Left renal cortex interstitium (tissue), 4 donors: ENCODE measurements around the gene ABCG4. TPM values are rescaled to one million over a fixed set of nuclear protein-coding genes. Genes with fewer than 3 reads are reported as not detected.
A peak's percentile ranks its signal among the peaks of the same experiment; 100 is the strongest.

Source experiments
- DNase-seq, 4 donors: peaks; one replicate each; pipeline ENCODE4 v3.0.0-alpha.2; 2013; ENCODE audit warnings: low read depth in 4 of 4, low spot score in 2 of 4, missing footprints in 1 of 4
- polyA plus RNA-seq, 4 donors: library from polyadenylated mRNA; unstranded; fragments of 120-200 nt; gene quantifications; one replicate each; pipeline ENCODE4 v1.2.1, GENCODE V29; 2013; ENCODE audit not compliant: insufficient read length in 4 of 4

Gene ABCG4
- polyA plus RNA-seq, 4 donors: 0.52 to 1.1 (median 0.80) TPM

DNA sequence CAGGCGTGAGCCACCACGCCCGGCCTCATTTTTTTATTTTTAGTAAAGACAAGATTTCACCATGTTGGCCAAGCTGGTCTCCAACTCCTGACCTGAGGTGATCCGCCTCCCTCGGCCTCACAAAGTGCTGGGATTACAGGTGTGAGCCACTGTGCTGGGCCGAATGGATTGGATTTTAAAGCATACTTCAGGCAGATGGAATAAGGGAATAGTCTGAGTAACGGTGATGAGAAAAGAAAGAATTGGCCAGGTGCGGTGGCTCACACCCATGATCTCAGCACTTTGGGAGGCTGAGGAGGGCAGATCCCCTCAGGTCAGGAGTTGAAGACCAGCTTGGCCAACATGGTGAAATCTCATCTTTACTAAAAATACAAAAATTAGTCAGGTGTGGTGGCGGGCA is 55.2 kb downstream of the ABCG4 start:
- DNase-seq: no peak

DNA sequence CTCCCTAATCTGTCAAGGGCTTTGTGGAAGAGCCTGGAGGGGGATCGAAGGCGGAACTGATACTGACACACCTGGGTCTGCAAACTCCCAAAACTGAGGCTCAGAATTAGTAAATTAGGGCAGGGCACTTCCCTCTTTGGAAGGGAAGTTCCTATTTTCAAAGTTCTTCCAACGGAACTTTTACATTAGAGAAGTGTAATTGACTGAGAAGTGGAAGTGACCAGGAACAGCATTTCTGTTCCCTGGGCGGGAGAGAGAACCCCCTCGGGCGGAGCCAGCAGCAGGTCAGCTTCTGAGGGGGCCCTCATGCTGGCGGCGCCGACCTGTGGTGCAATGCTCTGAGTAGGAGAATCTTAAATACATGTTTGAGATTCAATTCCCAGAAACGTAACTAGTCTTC is 56.2 kb downstream of the ABCG4 start:
- no peak for DNase-seq

DNA sequence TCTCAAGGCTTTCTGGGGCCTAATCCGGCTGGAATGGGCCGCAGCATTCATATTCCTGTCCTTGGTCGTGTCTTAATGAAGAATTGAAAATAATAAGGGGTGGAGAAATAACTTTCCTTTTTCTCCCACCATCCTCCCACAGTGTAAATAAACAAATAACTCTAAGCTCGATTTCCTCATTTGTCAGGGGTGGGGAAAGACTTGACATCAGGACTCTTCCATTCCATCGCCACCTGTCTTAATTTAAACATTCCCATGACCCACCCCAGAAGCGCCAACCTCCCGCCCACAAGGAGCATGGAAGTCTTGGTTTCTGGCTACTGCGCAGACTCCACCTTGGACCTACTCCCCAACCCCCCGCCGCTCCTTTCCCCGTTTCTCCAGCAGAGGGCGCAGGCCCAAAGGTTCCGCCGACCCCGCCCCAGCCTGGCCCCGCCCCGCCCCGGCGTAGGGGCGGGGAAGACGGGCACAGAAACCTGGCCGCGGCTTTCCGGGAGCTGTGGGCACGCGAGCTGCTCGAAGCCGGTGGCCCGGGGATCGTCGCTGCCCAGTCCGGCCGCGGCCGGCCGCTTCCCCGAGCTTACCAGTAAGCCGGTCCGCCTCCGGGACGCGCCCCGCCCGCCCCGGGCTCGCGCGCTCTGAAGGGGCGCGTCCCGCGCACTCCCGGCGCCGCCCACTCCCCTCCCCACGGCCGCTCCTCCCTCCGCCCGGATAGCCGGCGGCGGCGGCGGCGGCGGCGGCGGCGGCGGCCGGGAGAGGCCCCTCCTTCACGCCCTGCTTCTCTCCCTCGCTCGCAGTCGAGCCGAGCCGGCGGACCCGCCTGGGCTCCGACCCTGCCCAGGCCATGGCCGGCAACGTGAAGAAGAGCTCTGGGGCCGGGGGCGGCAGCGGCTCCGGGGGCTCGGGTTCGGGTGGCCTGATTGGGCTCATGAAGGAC is 57.0 kb downstream of the ABCG4 start, which contains the start of gene CBL:
TSS of gene CBL (plus strand) at position 766 of the 937 bp plus-strand sequence. CDS start at position 845, 79 bp downstream.
- DNase-seq: peak; percentile 87 to 90 (median 88)

DNA sequence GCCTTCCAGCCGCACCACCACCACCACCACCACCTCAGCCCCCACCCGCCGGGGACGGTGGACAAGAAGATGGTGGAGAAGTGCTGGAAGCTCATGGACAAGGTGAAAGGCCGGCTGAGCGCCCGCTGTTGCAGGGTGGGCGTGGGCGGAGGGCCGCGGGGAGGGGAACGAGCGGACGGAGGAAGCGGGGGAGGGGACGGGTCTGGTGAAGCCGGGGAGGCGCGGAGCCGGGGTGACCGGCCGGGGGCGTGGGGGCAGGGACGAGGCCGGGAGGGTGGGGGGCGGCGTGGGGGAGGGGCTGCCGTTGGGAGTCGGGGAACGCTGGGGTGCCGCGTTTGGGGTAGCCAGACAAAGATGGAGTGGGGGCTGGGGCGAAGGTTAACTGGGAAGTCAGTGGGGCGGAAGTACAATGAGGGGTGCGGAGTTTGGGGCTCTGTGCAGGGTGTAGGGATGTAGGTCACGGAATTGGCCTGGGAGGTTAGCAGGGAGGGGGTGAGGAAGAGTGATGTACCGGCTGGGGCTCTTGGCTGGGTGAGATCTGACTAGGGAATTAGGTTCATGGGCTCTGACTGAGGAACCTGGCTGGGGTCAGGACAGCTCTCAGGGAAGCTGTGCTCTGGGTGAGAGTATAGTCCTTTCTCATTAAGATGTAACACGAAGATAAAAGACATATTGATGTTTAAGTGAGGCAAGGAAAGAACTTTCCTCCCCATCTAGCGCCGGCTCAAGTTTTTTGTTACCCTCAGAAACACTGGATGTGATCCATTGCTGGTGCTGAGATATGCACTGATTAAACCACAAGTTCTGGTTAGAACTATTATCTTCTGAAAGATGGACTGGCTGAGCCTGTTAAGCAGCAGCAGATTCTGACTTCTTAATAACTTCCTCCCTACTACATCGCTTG is 57.9 kb downstream of the ABCG4 start:
- DNase-seq: peak in 2 of 4 donors; percentile 39 to 45

DNA sequence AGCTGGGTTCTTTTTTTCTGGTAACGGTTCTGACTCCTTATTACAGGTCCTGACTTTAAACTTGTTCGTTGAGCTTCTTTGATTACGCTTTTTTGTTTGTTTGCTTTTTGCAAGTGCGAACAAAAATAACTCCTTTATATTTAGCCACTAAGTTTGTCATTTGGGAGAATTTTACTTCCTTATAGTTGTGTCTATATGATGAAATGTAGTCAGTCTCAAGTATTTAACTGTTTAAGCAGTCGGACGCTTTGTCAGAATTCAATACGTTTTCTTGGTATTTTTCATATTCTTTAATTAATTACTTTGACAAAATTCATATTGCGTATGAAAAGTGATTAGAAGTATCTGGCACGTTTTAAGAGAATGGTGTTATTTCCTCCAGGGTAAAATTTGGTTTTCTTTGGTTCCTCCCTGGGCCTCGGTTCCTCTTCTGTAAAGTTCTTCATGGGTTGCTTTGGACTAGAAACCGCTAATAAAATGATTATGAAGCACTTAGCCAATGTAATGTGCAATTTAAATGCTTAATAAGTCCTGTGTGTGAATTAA is 58.6 kb downstream of the ABCG4 start:
- no peak for DNase-seq

DNA sequence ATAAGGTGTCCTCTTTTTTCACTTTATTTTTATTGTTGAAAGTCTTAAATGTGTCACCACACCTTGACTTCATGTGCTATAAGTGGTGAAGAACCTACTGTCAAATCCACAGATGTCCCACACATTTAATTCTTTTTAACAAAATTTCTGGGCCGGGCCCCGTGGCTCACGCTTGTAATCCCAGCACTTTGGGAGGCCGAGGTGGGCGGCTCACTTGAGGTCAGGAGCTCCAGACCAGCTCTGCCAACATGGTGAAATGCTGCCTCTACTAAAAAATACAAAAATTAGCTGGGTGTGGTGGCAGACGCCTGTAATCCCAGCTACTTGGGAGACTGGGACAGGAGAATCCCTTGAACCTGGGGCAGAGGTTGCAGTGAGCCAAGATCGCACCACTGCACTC is 60.3 kb downstream of the ABCG4 start:
- DNase-seq: no peak

DNA sequence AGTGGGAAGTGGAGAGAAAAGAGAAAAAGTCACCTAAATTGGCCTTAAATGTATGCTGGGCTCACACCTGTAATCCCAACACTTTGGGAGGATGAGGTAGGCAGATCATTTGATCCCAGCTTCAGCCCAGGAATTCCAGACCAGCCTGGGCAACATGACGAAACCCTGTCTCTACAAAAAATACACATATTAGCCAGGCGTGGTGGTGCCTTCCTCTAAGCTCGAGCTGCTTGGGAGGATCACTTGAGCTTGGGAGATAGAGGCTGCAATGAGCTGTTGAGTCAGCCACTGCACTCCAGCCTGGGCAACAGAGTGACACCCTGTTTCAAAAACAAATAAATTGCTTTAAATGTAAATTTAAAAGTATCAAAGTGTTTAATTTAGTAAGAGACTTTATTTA is 61.2 kb downstream of the ABCG4 start:
- DNase-seq: no peak

Other genes starting within 250 kb of the ABCG4 start
- 10 to 100 TPM; 21.0 to 51.6 (median 36.3) TPM for gene BCL9L, start 223.1 kb upstream of the ABCG4 start, polyA plus RNA-seq
- 10 to 100 TPM in 2 of 4 donors, 1 to 10 TPM in 2; 6.8 to 25.9 (median 10.7) TPM for gene UPK2, start 192.8 kb upstream of the ABCG4 start, polyA plus RNA-seq
- under 1 TPM in 1 of 4 donors, not detected in 3; 0.17 TPM for gene FOXR1, start 177.3 kb upstream of the ABCG4 start, polyA plus RNA-seq
- 10 to 100 TPM; 12.8 to 55.5 (median 27.3) TPM for gene CENATAC, start 150.9 kb upstream of the ABCG4 start, polyA plus RNA-seq
- 1,000 to 10,000 TPM in 3 of 4 donors, 100 to 1,000 TPM in 1; 957 to 1,296 (median 1,137) TPM for gene RPS25, start 130.7 kb upstream of the ABCG4 start, polyA plus RNA-seq
- 100 to 1,000 TPM in 3 of 4 donors, 10 to 100 TPM in 1; 88.9 to 139 (median 111) TPM for gene TRAPPC4, start 130.3 kb upstream of the ABCG4 start, polyA plus RNA-seq
- 100 to 1,000 TPM in 2 of 4 donors, 10 to 100 TPM in 2; 79.3 to 109 (median 97.4) TPM for gene SLC37A4, start 118.2 kb upstream of the ABCG4 start, polyA plus RNA-seq
- gene HYOU1, start 91.8 kb upstream of the ABCG4 start, polyA plus RNA-seq: 100 to 1,000 TPM; 108 to 128 (median 121) TPM
- 10 to 100 TPM; 56.5 to 61.0 (median 57.5) TPM for gene VPS11, start 81.2 kb upstream of the ABCG4 start, polyA plus RNA-seq
- 10 to 100 TPM; 25.6 to 29.4 (median 28.8) TPM for gene HMBS, start 64.2 kb upstream of the ABCG4 start, polyA plus RNA-seq
- 10 to 100 TPM; 47.7 to 64.9 (median 55.5) TPM for gene DPAGT1, start 47.2 kb upstream of the ABCG4 start, polyA plus RNA-seq
- gene C2CD2L, start 41.7 kb upstream of the ABCG4 start, polyA plus RNA-seq: 10 to 100 TPM; 10.1 to 14.2 (median 11.0) TPM
- 10 to 100 TPM; 23.5 to 48.6 (median 38.0) TPM for gene HINFP, start 27.5 kb upstream of the ABCG4 start, polyA plus RNA-seq
- gene NLRX1, start 19.7 kb downstream of the ABCG4 start, polyA plus RNA-seq: 10 to 100 TPM; 10.7 to 14.8 (median 12.6) TPM
- gene NHERF4, start 36.4 kb downstream of the ABCG4 start, polyA plus RNA-seq: 10 to 100 TPM; 10.9 to 22.2 (median 16.3) TPM
- gene CBL, start 57.3 kb downstream of the ABCG4 start, polyA plus RNA-seq: 10 to 100 TPM; 16.1 to 20.9 (median 18.6) TPM
- gene MCAM, start 168.1 kb downstream of the ABCG4 start, polyA plus RNA-seq: 10 to 100 TPM; 52.1 to 58.3 (median 55.0) TPM
- gene RNF26, start 185.5 kb downstream of the ABCG4 start, polyA plus RNA-seq: 10 to 100 TPM; 28.1 to 40.8 (median 32.7) TPM
- gene C1QTNF5, start 191.8 kb downstream of the ABCG4 start, polyA plus RNA-seq: 10 to 100 TPM; 22.0 to 43.2 (median 26.9) TPM
- not detected for gene MFRP, start 197.7 kb downstream of the ABCG4 start, polyA plus RNA-seq
- 10 to 100 TPM in 2 of 4 donors, 1 to 10 TPM in 2; 7.4 to 14.9 (median 10.1) TPM for gene USP2, start 232.6 kb downstream of the ABCG4 start, polyA plus RNA-seq